Osteoblast (primary cell): ENCODE measurements around the gene COQ4. TPM values are rescaled to one million over a fixed set of nuclear protein-coding genes. Genes with fewer than 3 reads are reported as not detected.

Experiments used
- DNase-seq: peaks from one replicate; pipeline ENCODE4 v3.0.0; 2011; ENCODE audit warnings: low spot score, mixed read lengths; ENCODE audit not compliant: insufficient read length; ENCODE audit errors: missing footprints
- H2AFZ ChIP-seq: 2 replicates; pipeline ENCODE4 v1.6.0; 2011; ENCODE audit warnings: mild to moderate bottlenecking, low read length
- H3K27ac ChIP-seq: 2 replicates; pipeline ENCODE4 v1.5.1; 2011; ENCODE audit warnings: mild to moderate bottlenecking, low read depth, low read length, moderate library complexity
- H3K27me3 ChIP-seq: 2 replicates; pipeline ENCODE4 v1.6.0; 2012; ENCODE audit warnings: mild to moderate bottlenecking, control low read depth, inconsistent platforms, low read length, moderate library complexity; ENCODE audit not compliant: insufficient read depth
- H3K36me3 ChIP-seq: 2 replicates; pipeline ENCODE4 v1.5.1; 2011; ENCODE audit warnings: mild to moderate bottlenecking, low read length, control low read depth, moderate library complexity; ENCODE audit not compliant: insufficient read depth
- H3K4me1 ChIP-seq: 2 replicates; pipeline ENCODE4 v1.5.1; 2011; ENCODE audit warnings: mild to moderate bottlenecking, low read length, control low read depth, moderate library complexity; ENCODE audit not compliant: insufficient read depth
- H3K4me2 ChIP-seq: 2 replicates; pipeline ENCODE4 v1.6.0; 2011; ENCODE audit warnings: mild to moderate bottlenecking, low read length; ENCODE audit not compliant: insufficient read depth
- H3K4me3 ChIP-seq: fragments of 200-600 bp; sonication (generic); 3 replicates; pipeline ENCODE4 v1.5.1; 2012; ENCODE audit warnings: mild to moderate bottlenecking, low read length, inconsistent platforms; ENCODE audit not compliant: insufficient read depth
- H3K79me2 ChIP-seq: 2 replicates; pipeline ENCODE4 v1.6.0; 2012; ENCODE audit warnings: mild to moderate bottlenecking, low read length, control low read depth, inconsistent platforms; ENCODE audit not compliant: insufficient read depth
- H3K9me3 ChIP-seq: 2 replicates; pipeline ENCODE4 v1.5.1; 2011; ENCODE audit warnings: low read depth, low read length, control low read depth
- H4K20me1 ChIP-seq: 2 replicates; pipeline ENCODE4 v1.6.0; 2012; ENCODE audit warnings: mild to moderate bottlenecking, low read length, control low read depth; ENCODE audit not compliant: insufficient read depth
- total RNA-seq: library from RNA; depleted of rRNA; stranded (reverse); fragments of >200 nt; gene quantifications from 2 replicates; pipeline ENCODE4 v1.2.3, GENCODE V29; 2012
- TF ChIP-seq, protein P1 (sequence below): IDR thresholded peaks from 2 replicates; pipeline ENCODE4 v1.5.1; 2011; ENCODE audit warnings: mild to moderate bottlenecking, low read depth, low read length, moderate library complexity; ENCODE audit errors: extremely low read depth

The COQ4 gene
- total RNA-seq, 1 donor: 34.7 TPM

DNA sequence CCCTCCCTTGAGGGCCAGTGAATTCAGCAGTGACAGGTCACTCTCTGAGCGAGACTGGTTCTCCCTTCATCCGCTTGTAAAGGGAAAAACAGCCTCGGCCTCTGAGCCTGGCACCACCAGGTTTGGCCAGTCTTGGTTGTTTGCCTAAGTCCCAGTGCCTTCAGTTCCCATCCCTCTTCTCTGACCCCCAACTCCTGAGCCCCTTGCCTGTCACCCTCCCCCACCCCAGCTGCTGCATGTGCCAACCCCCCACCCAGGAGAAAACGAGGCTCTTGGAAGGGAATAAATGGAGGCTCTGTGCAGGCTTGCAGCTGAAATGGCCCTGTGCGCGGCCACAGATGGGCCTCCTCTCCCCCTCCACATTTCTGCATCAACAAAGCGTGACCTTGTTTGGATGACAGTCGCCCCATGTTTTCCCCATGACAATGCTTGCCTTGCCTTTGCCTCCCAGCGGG lies 51.6 kb downstream of the COQ4 start:
- peak; percentile 46 for DNase-seq
- no peak overlapping the region for H2AFZ ChIP-seq
- peaks cover 14% of the 10 kb centered on the region for H3K36me3 ChIP-seq
- H3K4me1 ChIP-seq: peaks cover 20% of the 10 kb centered on the region
- no peaks in the 10 kb centered on the region for H3K9me3 ChIP-seq
- H3K4me3 ChIP-seq: no peak overlapping the region
- H3K27me3 ChIP-seq: no peaks in the 10 kb centered on the region
- no peak overlapping the region for H3K4me2 ChIP-seq
- H3K27ac ChIP-seq: no peak overlapping the region
- TF ChIP-seq, protein P1, sequence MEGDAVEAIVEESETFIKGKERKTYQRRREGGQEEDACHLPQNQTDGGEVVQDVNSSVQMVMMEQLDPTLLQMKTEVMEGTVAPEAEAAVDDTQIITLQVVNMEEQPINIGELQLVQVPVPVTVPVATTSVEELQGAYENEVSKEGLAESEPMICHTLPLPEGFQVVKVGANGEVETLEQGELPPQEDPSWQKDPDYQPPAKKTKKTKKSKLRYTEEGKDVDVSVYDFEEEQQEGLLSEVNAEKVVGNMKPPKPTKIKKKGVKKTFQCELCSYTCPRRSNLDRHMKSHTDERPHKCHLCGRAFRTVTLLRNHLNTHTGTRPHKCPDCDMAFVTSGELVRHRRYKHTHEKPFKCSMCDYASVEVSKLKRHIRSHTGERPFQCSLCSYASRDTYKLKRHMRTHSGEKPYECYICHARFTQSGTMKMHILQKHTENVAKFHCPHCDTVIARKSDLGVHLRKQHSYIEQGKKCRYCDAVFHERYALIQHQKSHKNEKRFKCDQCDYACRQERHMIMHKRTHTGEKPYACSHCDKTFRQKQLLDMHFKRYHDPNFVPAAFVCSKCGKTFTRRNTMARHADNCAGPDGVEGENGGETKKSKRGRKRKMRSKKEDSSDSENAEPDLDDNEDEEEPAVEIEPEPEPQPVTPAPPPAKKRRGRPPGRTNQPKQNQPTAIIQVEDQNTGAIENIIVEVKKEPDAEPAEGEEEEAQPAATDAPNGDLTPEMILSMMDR: no peak
- peaks cover 7% of the 10 kb centered on the region for H4K20me1 ChIP-seq
- peaks cover 59% of the 10 kb centered on the region for H3K79me2 ChIP-seq

DNA sequence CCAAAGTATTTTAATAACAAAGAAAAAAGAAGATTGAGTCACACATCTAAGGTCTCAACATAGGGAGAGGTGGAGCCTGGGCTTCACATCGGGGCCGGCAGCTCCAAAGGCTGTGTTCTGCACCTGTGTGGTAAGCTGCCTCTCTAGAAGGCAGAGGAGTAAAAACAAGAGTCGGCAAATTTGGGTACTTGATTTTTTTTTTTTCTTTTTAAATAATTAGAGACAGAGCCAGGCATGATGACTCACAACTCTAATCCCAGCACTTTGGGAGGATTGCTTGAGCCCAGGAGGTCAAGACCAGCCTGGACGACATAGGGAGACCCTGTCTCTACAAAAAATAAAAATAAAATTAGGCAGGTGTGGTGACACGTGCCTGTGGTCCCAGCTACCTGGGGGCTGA lies 53.2 kb downstream of the COQ4 start:
- peak; percentile 22 for DNase-seq
- peaks cover 14% of the 10 kb centered on the region for H3K4me1 ChIP-seq
- H3K9me3 ChIP-seq: no peaks in the 10 kb centered on the region
- H2AFZ ChIP-seq: no peak overlapping the region
- H3K27me3 ChIP-seq: no peaks in the 10 kb centered on the region
- no peak overlapping the region for H3K4me2 ChIP-seq
- peaks cover 21% of the 10 kb centered on the region for H3K36me3 ChIP-seq
- TF ChIP-seq, protein P1: no peak
- no peak overlapping the region for H3K4me3 ChIP-seq
- H3K79me2 ChIP-seq: peaks cover 59% of the 10 kb centered on the region
- no peak overlapping the region for H3K27ac ChIP-seq
- H4K20me1 ChIP-seq: peaks cover 7% of the 10 kb centered on the region

DNA sequence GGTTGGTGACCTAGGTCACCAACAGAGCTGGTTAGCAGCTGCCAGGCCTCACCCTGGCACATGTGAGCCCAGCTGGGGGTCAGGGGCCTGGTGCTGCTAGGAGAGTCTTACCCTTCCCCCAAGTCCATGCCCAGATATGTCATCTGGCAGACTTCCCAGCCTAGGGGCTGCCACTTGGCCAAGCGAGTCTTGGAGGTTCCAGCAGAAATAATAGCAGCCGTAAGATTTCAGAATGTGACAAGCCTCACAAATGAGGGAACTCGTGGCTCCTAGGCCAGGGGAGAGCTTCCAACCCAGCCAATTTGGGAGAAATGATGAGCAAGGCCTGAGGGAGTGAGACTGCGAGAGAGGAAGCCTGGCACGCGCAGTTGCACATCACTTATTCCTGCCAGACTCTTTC lies 59.6 kb downstream of the COQ4 start:
- H3K4me3 ChIP-seq: no peak overlapping the region
- TF ChIP-seq, protein P1: no peak
- no peak overlapping the region for H3K27ac ChIP-seq
- no peaks in the 10 kb centered on the region for H3K9me3 ChIP-seq
- no peaks in the 10 kb centered on the region for H3K27me3 ChIP-seq
- H3K79me2 ChIP-seq: peaks cover 20% of the 10 kb centered on the region
- peaks cover 18% of the 10 kb centered on the region for H4K20me1 ChIP-seq
- H3K36me3 ChIP-seq: peaks cover 33% of the 10 kb centered on the region
- DNase-seq: peak; percentile 62
- peaks cover 13% of the 10 kb centered on the region for H3K4me1 ChIP-seq
- no peak overlapping the region for H3K4me2 ChIP-seq
- H2AFZ ChIP-seq: no peak overlapping the region

DNA sequence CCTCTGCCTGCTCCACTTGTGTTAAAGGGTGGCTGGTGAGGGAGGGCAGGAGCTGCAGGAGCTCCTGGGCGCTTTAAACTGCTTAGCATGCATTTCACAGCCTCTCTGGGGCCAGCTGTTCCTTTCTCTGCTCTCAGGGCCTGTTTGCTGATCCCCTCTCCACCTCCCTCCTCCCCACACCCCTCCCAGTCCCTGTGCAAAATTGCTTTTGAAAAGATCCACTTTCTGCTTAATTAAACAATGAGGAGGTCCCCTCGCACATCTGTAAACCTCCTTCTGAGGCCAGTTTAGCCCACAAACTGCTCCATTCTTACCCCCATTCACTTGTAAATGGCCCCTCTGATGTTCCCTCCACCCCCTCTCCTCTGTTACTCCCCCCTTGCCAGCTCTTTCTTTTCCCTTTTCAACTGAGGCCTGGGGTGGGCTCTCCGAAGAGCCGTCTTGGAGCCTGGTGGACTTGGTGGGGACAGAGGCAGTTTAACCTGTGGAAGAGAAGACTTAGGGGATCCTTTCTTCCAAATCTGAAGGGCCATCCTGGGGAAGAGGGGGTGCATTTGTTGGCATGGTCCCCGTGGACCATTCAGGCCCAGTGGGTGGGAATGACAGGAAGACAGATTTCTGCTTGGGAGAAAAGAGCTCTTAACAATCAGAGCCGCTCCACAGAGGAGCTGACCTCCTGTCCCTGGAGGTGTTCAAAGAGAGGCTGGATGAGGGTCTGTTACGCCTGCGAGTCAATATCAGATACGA lies 60.5 kb downstream of the COQ4 start:
- Histone ChIP-seq H3K4me3 (no peak overlapping the region), H3K27ac (no peak overlapping the region), H3K9me3 (no peaks in the 10 kb centered on the region), H3K27me3 (no peaks in the 10 kb centered on the region), H3K36me3 (peaks cover 41% of the 10 kb centered on the region), H3K79me2 (peaks cover 13% of the 10 kb centered on the region), H2AFZ (no peak overlapping the region), H3K4me1 (peaks cover 13% of the 10 kb centered on the region), H3K4me2 (no peak overlapping the region), H4K20me1 (peaks cover 14% of the 10 kb centered on the region)
- peak; percentile 54 for DNase-seq
- TF ChIP-seq, protein P1: no peak
